ENCODE measurements around the gene GNG7.
A peak's percentile ranks its signal among the peaks of the same experiment; 100 is the strongest.
"Not testable (repeated sequence)": the region's sequence is repeated elsewhere in the genome, so short reads cannot be mapped to it uniquely, and the experiment has no call there.

The GNG7 gene

DNA sequence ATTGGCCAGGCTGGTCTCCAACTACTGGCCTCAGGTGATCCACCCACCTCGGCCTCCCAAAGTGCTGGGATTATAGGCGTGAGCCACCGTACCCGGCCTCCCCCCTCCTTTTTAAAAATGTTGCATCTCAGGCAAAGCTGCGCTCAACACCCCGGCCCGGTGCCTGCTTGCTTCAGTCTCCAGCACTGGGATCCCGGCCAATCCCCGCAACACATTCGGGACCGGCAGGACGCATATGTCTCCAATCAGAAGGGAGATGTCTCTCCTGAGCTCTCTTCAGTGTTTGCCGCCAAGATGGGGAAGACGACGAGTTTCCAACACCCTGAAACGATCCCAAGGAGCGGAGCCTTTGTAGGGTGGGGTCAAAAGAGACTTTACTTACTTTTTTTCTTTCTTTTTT, 16.1 kb downstream of the GNG7 start:
- over 99% methylated on average over 15 of the region's 17 CpGs for WGBS (ENCODE audit: insufficient coverage)
- Histone ChIP-seq H3K27me3 (replicated peaks in 2 of 5; ENCODE audit: control insufficient read depth in 4 of 5, insufficient read depth in 5 of 5, low read length in 4 of 5) (no peaks in the 10 kb centered on the region), H3K4me3 (ENCODE audit: control insufficient read depth in 1 of 7, extremely low read depth in 1 of 7, insufficient read depth in 4 of 7, low read depth in 2 of 7, low read length in 6 of 7) (no peak overlapping the region), H3K4me1 (ENCODE audit: control extremely low read depth in 1 of 4, control insufficient read depth in 4 of 4, insufficient read depth in 4 of 4, low read length in 3 of 4) (no peaks in the 10 kb centered on the region), H3K9me3 (ENCODE audit: control extremely low read depth in 1 of 5, control insufficient read depth in 4 of 5, insufficient read depth in 2 of 5, low read depth in 1 of 5, low read length in 4 of 5) (no peaks in the 10 kb centered on the region), H3K36me3 (ENCODE audit: control insufficient read depth in 4 of 4, insufficient read depth in 4 of 4, low read length in 3 of 4) (peaks cover 0 to 3% (median under 1%) of the 10 kb centered on the region in 4 experiments), H3K27ac (ENCODE audit: insufficient read depth in 1 of 2, low read depth in 1 of 2, low read length in 2 of 2, poor library complexity in 1 of 2, severe bottlenecking in 2 of 2) (no peak overlapping the region)
- DNase-seq, result no peak
- CTCF ChIA-PET, result interaction anchor here (0.6 kb wide), 1 partner anchor 193 kb away, joined by 3 read pairs; no protein-coding TSS in a partner anchor
- POLR2A ChIA-PET, result interaction anchor here (0.6 kb wide), 1 partner anchor 66 kb away, joined by 3 read pairs; no protein-coding TSS in a partner anchor

DNA sequence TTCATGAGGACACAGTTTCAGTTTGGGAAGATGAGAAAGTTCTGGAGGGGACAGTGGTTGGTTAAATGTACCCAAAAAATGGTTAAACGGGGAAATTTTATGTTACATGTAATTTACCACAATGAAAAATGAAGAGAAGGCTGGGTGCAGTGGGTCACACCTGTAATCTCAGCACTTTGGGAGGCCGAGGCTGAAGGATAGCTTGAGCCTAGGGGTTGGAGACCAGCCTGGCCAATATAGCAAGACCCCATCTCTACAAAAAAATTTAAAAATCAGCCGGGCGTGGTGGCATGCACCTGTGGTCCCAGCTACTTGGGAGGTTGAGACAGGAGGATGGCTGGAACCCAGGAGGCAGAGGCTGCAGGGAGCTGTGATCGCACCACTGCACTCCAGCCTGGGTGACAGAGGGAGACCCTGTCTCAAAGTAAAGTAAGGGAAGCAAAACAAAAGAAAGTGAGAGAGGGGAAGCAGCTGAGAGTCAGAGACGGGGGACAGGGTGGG, 17.2 kb downstream of the GNG7 start:
- ChIA-PET CTCF (interaction anchor here (0.6 kb wide), 2 partner anchors 25 to 34 kb away, joined by 3 read pairs; no protein-coding TSS in a partner anchor), POLR2A (interaction anchor here (0.6 kb wide), 1 partner anchor 27 kb away, joined by 3 read pairs; no protein-coding TSS in a partner anchor)
- WGBS (ENCODE audit: insufficient coverage), result 91% methylated on average over 3 of the region's 6 CpGs

DNA sequence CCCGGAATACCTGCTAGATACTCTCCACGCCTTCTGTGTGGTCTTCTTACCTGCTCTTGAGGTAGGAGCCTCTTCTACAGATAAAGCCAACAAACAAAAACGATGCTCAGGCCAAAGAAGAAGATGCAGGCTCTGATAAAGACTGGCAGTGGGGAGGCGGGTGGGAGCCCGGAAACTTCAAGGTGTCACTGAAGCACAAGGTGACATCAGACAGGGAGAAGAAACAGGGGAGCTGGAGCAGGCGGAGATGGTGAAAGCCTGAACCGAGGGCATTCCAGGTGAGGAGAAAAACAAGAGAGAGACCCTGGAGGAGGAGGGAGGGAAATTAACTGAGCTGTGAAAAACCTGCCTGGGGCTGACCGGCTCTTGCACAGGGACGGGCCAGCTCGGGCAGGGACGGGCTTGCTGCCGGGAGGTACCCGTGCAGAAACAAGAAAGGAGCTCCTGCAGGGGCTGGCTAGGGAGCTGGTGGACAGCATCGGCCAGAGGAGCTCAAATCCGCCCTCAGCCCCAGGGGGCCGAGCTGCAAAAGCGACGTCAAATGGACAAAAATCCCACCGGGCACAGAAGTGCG, 19.0 kb downstream of the GNG7 start:
- Histone ChIP-seq H3K27ac (ENCODE audit: insufficient read depth in 1 of 2, low read depth in 1 of 2, low read length in 2 of 2, poor library complexity in 1 of 2, severe bottlenecking in 2 of 2) (no peak overlapping the region), H3K4me1 (ENCODE audit: control extremely low read depth in 1 of 4, control insufficient read depth in 4 of 4, insufficient read depth in 4 of 4, low read length in 3 of 4) (no peaks in the 10 kb centered on the region), H3K9me3 (ENCODE audit: control extremely low read depth in 1 of 5, control insufficient read depth in 4 of 5, insufficient read depth in 2 of 5, low read depth in 1 of 5, low read length in 4 of 5) (no peaks in the 10 kb centered on the region), H3K27me3 (replicated peaks in 2 of 5; ENCODE audit: control insufficient read depth in 4 of 5, insufficient read depth in 5 of 5, low read length in 4 of 5) (no peaks in the 10 kb centered on the region), H3K4me3 (ENCODE audit: control insufficient read depth in 1 of 7, extremely low read depth in 1 of 7, insufficient read depth in 4 of 7, low read depth in 2 of 7, low read length in 6 of 7) (no peak overlapping the region), H3K36me3 (ENCODE audit: control insufficient read depth in 4 of 4, insufficient read depth in 4 of 4, low read length in 3 of 4) (peaks cover 0 to 3% (median 1%) of the 10 kb centered on the region in 4 experiments)
- CTCF ChIA-PET, result interaction anchor here (0.9 to 1.3 kb wide), 2 partner anchors 21 to 36 kb away, joined by 3 to 4 read pairs; no protein-coding TSS in a partner anchor
- WGBS (ENCODE audit: insufficient coverage), result 93% methylated on average over 20 of the region's 20 CpGs
- POLR2A ChIA-PET, result no interaction called here
- no peak for DNase-seq

More for the DNA sequence above, 17.2 kb downstream of the GNG7 start:
- Histone ChIP-seq H3K4me3 (ENCODE audit: control insufficient read depth in 1 of 7, extremely low read depth in 1 of 7, insufficient read depth in 4 of 7, low read depth in 2 of 7, low read length in 6 of 7) (no peak overlapping the region), H3K4me1 (ENCODE audit: control extremely low read depth in 1 of 4, control insufficient read depth in 4 of 4, insufficient read depth in 4 of 4, low read length in 3 of 4) (no peaks in the 10 kb centered on the region), H3K36me3 (ENCODE audit: control insufficient read depth in 4 of 4, insufficient read depth in 4 of 4, low read length in 3 of 4) (peaks cover 0 to 3% (median 1%) of the 10 kb centered on the region in 4 experiments), H3K27ac (ENCODE audit: insufficient read depth in 1 of 2, low read depth in 1 of 2, low read length in 2 of 2, poor library complexity in 1 of 2, severe bottlenecking in 2 of 2) (no peak overlapping the region), H3K9me3 (ENCODE audit: control extremely low read depth in 1 of 5, control insufficient read depth in 4 of 5, insufficient read depth in 2 of 5, low read depth in 1 of 5, low read length in 4 of 5) (no peaks in the 10 kb centered on the region), H3K27me3 (replicated peaks in 2 of 5; ENCODE audit: control insufficient read depth in 4 of 5, insufficient read depth in 5 of 5, low read length in 4 of 5) (no peaks in the 10 kb centered on the region)
- no peak for DNase-seq

DNA sequence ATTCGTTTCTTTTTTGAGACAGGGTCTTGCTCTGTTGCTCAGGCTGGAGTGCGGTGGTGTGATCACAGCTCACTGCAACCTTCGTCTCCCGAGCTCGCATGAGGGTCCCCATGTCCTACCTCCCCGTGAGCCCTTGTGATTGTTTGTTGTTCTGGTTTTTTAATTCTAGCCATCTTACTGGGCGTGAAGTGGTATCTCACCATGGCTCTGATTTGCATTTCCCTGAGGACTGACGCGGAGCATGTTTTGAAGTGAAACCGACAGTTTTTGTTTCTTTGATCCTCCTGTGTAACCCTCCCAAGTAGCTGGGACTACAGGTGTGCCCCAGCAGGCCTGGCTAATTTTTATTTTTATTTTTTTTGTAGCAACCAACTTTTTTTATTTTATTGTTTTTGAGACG, 21.7 kb downstream of the GNG7 start:
- Histone ChIP-seq H3K27me3 (replicated peaks in 2 of 5; ENCODE audit: control insufficient read depth in 4 of 5, insufficient read depth in 5 of 5, low read length in 4 of 5) (no peaks in the 10 kb centered on the region), H3K27ac (ENCODE audit: insufficient read depth in 1 of 2, low read depth in 1 of 2, low read length in 2 of 2, poor library complexity in 1 of 2, severe bottlenecking in 2 of 2) (no peak overlapping the region), H3K9me3 (ENCODE audit: control extremely low read depth in 1 of 5, control insufficient read depth in 4 of 5, insufficient read depth in 2 of 5, low read depth in 1 of 5, low read length in 4 of 5) (no peaks in the 10 kb centered on the region), H3K36me3 (ENCODE audit: control insufficient read depth in 4 of 4, insufficient read depth in 4 of 4, low read length in 3 of 4) (peaks cover 0 to 2% (median 1%) of the 10 kb centered on the region in 4 experiments), H3K4me3 (ENCODE audit: control insufficient read depth in 1 of 7, extremely low read depth in 1 of 7, insufficient read depth in 4 of 7, low read depth in 2 of 7, low read length in 6 of 7) (no peak overlapping the region), H3K4me1 (ENCODE audit: control extremely low read depth in 1 of 4, control insufficient read depth in 4 of 4, insufficient read depth in 4 of 4, low read length in 3 of 4) (peaks cover 0 to 7% (median 3%) of the 10 kb centered on the region in 4 experiments)
- 91% methylated on average over 10 of the region's 11 CpGs for WGBS (ENCODE audit: insufficient coverage)
- DNase-seq, result peak in 1 of 3 donors; percentile 31
- CTCF ChIA-PET, result interaction anchor here (0.7 kb wide), 1 partner anchor 58 kb away, joined by 3 read pairs; no protein-coding TSS in a partner anchor
- POLR2A ChIA-PET, result no interaction called here

DNA sequence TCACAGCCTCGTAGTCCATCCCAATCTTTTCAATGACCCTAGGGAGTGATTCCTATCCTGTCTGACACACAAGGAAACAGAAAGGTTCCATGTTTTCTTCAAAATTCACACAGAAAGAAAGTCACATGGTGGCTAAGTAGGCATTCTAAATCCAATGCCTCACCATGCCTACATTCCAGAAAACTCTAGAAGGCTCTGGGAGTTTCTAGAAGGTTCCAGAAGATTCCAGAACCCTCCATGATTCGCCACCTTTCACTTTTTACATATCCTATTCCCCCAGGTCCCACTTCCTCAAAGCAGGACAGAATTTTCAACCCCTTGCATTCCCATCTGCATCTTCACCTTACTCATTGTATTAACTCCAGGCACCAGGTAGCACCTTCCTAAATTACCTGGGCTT, 23.1 kb downstream of the GNG7 start:
- Histone ChIP-seq H3K27ac (ENCODE audit: insufficient read depth in 1 of 2, low read depth in 1 of 2, low read length in 2 of 2, poor library complexity in 1 of 2, severe bottlenecking in 2 of 2) (no peak overlapping the region), H3K4me3 (ENCODE audit: control insufficient read depth in 1 of 7, extremely low read depth in 1 of 7, insufficient read depth in 4 of 7, low read depth in 2 of 7, low read length in 6 of 7) (no peak overlapping the region), H3K4me1 (ENCODE audit: control extremely low read depth in 1 of 4, control insufficient read depth in 4 of 4, insufficient read depth in 4 of 4, low read length in 3 of 4) (peaks cover 0 to 7% (median 3%) of the 10 kb centered on the region in 4 experiments), H3K9me3 (ENCODE audit: control extremely low read depth in 1 of 5, control insufficient read depth in 4 of 5, insufficient read depth in 2 of 5, low read depth in 1 of 5, low read length in 4 of 5) (no peaks in the 10 kb centered on the region), H3K27me3 (replicated peaks in 2 of 5; ENCODE audit: control insufficient read depth in 4 of 5, insufficient read depth in 5 of 5, low read length in 4 of 5) (no peaks in the 10 kb centered on the region), H3K36me3 (ENCODE audit: control insufficient read depth in 4 of 4, insufficient read depth in 4 of 4, low read length in 3 of 4) (peaks cover 0 to 6% (median 5%) of the 10 kb centered on the region in 4 experiments)
- 72% methylated on average over 2 of the region's 2 CpGs for WGBS (ENCODE audit: insufficient coverage)
- no peak for DNase-seq
- ChIA-PET POLR2A (no interaction called here), CTCF (no interaction called here)

DNA sequence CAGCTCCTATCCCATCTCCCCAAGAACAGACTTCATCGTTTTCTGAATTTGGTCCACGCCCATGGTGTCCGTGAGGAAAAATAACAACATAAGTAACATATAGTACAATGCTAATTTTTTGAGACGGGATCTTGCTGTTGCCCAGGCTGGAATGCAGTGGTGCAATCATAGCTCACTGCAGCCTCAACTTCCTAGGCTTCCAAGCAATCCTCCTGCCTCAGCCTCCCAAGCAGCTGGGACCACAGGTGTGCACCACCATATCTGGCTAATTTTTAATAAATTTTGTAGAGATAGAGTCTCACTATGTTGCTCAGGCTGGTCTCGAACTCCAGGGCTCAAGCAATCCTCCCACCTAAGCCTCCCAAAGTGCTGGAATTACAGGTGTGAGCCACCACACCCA, 23.5 kb downstream of the GNG7 start:
- H3K4me1 ChIP-seq (ENCODE audit: control extremely low read depth in 1 of 4, control insufficient read depth in 4 of 4, insufficient read depth in 4 of 4, low read length in 3 of 4); H3K27me3 ChIP-seq (replicated peaks in 2 of 5; ENCODE audit: control insufficient read depth in 4 of 5, insufficient read depth in 5 of 5, low read length in 4 of 5); H3K27ac ChIP-seq (ENCODE audit: insufficient read depth in 1 of 2, low read depth in 1 of 2, low read length in 2 of 2, poor library complexity in 1 of 2, severe bottlenecking in 2 of 2); H3K36me3 ChIP-seq (ENCODE audit: control insufficient read depth in 4 of 4, insufficient read depth in 4 of 4, low read length in 3 of 4); POLR2A ChIA-PET; DNase-seq; CTCF ChIA-PET; H3K9me3 ChIP-seq (ENCODE audit: control extremely low read depth in 1 of 5, control insufficient read depth in 4 of 5, insufficient read depth in 2 of 5, low read depth in 1 of 5, low read length in 4 of 5); H3K4me3 ChIP-seq (ENCODE audit: control insufficient read depth in 1 of 7, extremely low read depth in 1 of 7, insufficient read depth in 4 of 7, low read depth in 2 of 7, low read length in 6 of 7): not testable (repeated sequence)
- WGBS (ENCODE audit: insufficient coverage), result 80% methylated on average over 1 of the region's 5 CpGs

DNA sequence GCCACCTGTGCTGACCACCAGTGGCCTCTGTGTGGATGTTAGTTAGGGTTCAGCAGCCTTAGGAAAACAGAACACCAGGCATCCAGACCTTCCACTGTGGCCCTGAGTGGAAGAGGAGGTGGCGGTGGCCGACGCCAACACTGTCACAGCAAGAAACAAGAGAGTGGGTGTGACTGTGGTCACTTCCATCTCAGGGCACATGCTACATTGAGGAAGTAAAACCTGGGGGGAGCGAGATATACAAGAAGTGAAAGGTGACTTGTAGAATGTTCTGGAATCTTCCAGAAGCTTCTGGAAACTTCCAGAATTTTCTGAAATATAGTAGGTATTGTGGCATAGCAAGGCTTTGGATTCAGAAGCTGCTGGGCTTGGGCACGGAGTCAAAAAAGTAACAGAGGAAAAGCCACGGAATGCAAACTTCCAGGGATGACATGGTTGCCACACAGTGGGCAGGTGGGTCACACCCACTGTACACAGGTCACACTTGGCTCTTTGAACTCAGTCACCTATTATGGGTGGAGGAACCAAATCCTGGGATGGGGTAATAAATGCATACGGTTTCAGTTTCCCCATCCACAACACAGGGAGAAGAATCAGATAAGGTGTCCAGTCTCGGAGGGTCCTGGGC, 24.3 kb downstream of the GNG7 start:
- POLR2A ChIA-PET, result no interaction called here
- Histone ChIP-seq H3K4me1 (ENCODE audit: control extremely low read depth in 1 of 4, control insufficient read depth in 4 of 4, insufficient read depth in 4 of 4, low read length in 3 of 4) (peaks cover 0 to 7% (median 3%) of the 10 kb centered on the region in 4 experiments), H3K36me3 (ENCODE audit: control insufficient read depth in 4 of 4, insufficient read depth in 4 of 4, low read length in 3 of 4) (peaks cover 0 to 6% (median 5%) of the 10 kb centered on the region in 4 experiments), H3K4me3 (ENCODE audit: control insufficient read depth in 1 of 7, extremely low read depth in 1 of 7, insufficient read depth in 4 of 7, low read depth in 2 of 7, low read length in 6 of 7) (no peak overlapping the region), H3K9me3 (ENCODE audit: control extremely low read depth in 1 of 5, control insufficient read depth in 4 of 5, insufficient read depth in 2 of 5, low read depth in 1 of 5, low read length in 4 of 5) (no peaks in the 10 kb centered on the region), H3K27me3 (replicated peaks in 2 of 5; ENCODE audit: control insufficient read depth in 4 of 5, insufficient read depth in 5 of 5, low read length in 4 of 5) (no peaks in the 10 kb centered on the region), H3K27ac (ENCODE audit: insufficient read depth in 1 of 2, low read depth in 1 of 2, low read length in 2 of 2, poor library complexity in 1 of 2, severe bottlenecking in 2 of 2) (no peak overlapping the region)
- 83% methylated on average over 7 of the region's 8 CpGs for WGBS (ENCODE audit: insufficient coverage)
- peak in 2 of 3 donors; percentile 69 to 86 for DNase-seq
- CTCF ChIA-PET, result no interaction called here
